Measurements from ENCODE around the gene CORO2A. TPM values are rescaled to one million over a fixed set of nuclear protein-coding genes. Genes with fewer than 3 reads are reported as not detected.
A peak's percentile ranks its signal among the peaks of the same experiment; 100 is the strongest.
"Not testable (repeated sequence)": the region's sequence is repeated elsewhere in the genome, so short reads cannot be mapped to it uniquely, and the experiment has no call there.

CORO2A gene
- total and polyA plus RNA-seq, 8 donors, result 0.20 to 1.3 (median 0.60) TPM

- no peaks in the 10 kb centered on the region for H3K9me3 ChIP-seq
- H3K27ac ChIP-seq, result no peak overlapping the region
- no peak overlapping the region for H3K4me3 ChIP-seq
- intact Hi-C loops (cut with DNase I), result no loop called here
- no peak for ATAC-seq
- no peaks in the 10 kb centered on the region for H3K27me3 ChIP-seq
- TF ChIP-seq CTCF (IDR thresholded peaks at IDR 0.05), result no peak
- H3K4me1 ChIP-seq, result no peaks in the 10 kb centered on the region
- FAIRE-seq, result no peak
- 86 to 92% methylated on average over 16 of the region's 16 CpGs for WGBS, 2 donors
- H3K36me3 ChIP-seq, result no peaks in the 10 kb centered on the region
- peak in 1 of 6 donors; percentile 3 for DNase-seq
These were observed 97.6 kb downstream of the CORO2A start for GRCh38 chr9:98094851-98095250.

GRCh38 chr9:98094316-98094715, 98.1 kb downstream of the CORO2A start:
- TF ChIP-seq CTCF (IDR thresholded peaks at IDR 0.05), result no peak
- H3K4me3 ChIP-seq, result no peak overlapping the region
- FAIRE-seq (no peak), ATAC-seq (no peak), DNase-seq (peak in 1 of 6 donors; percentile 7)
- no peak overlapping the region for H3K27ac ChIP-seq
- H3K4me1 ChIP-seq, result no peaks in the 10 kb centered on the region
- intact Hi-C loops (cut with DNase I), result no loop called here
- 80 to 82% methylated on average over 4 of the region's 4 CpGs for WGBS, 2 donors
- H3K36me3 ChIP-seq, result no peaks in the 10 kb centered on the region
- H3K27me3 ChIP-seq, result no peaks in the 10 kb centered on the region
- H3K9me3 ChIP-seq, result no peaks in the 10 kb centered on the region

GRCh38 chr9:98092613-98092931, 99.9 kb downstream of the CORO2A start:
- 80 to 84% methylated on average over 11 of the region's 11 CpGs for WGBS, 2 donors
- Histone ChIP-seq H3K36me3 (no peaks in the 10 kb centered on the region), H3K4me1 (no peaks in the 10 kb centered on the region), H3K27ac (no peak overlapping the region), H3K4me3 (no peak overlapping the region), H3K27me3 (no peaks in the 10 kb centered on the region), H3K9me3 (no peaks in the 10 kb centered on the region)
- TF ChIP-seq CTCF (IDR thresholded peaks at IDR 0.05), result no peak
- DNase-seq (no peak), ATAC-seq (no peak), FAIRE-seq (no peak)
- intact Hi-C loops (cut with DNase I), result no loop called here

- ATAC-seq, result no peak
These were observed 100.5 kb downstream of the CORO2A start for GRCh38 chr9:98091735-98092612.

GRCh38 chr9:98090674-98091073, 101.8 kb downstream of the CORO2A start:
- H3K36me3 ChIP-seq; H3K9me3 ChIP-seq; H3K4me1 ChIP-seq; H3K27me3 ChIP-seq; DNase-seq; H3K4me3 ChIP-seq; H3K27ac ChIP-seq; FAIRE-seq; ATAC-seq; intact Hi-C loops (cut with DNase I): not testable (repeated sequence)
- WGBS, 2 donors, result 85 to 96% methylated on average over 3 of the region's 3 CpGs

More at GRCh38 chr9:98091735-98092612, 100.5 kb downstream of the CORO2A start:
- 78% methylated on average over 16 to 17 of the region's 17 CpGs for WGBS, 2 donors
- DNase-seq (no peak), FAIRE-seq (no peak)
- no peaks in the 10 kb centered on the region for H3K4me1 ChIP-seq
- no peak for TF ChIP-seq CTCF (IDR thresholded peaks at IDR 0.05)
- no peaks in the 10 kb centered on the region for H3K27me3 ChIP-seq
- no peak overlapping the region for H3K27ac ChIP-seq
- H3K9me3 ChIP-seq, result no peaks in the 10 kb centered on the region
- no peaks in the 10 kb centered on the region for H3K36me3 ChIP-seq
- intact Hi-C loops (cut with DNase I), result no loop called here
- no peak overlapping the region for H3K4me3 ChIP-seq
